NCI-H2196 (cell line): ENCODE results near the gene TRIO.
A peak's percentile ranks its signal among the peaks of the same experiment; 100 is the strongest.
"Not testable (repeated sequence)": the region's sequence is repeated elsewhere in the genome, so short reads cannot be mapped to it uniquely, and the experiment has no call there.

Source experiments
- DNase-seq: peaks from one replicate; lab custom pipeline; 2025; ENCODE audit not compliant: unreplicated experiment; lab: John Stamatoyannopoulos, UW

The TRIO gene

DNA sequence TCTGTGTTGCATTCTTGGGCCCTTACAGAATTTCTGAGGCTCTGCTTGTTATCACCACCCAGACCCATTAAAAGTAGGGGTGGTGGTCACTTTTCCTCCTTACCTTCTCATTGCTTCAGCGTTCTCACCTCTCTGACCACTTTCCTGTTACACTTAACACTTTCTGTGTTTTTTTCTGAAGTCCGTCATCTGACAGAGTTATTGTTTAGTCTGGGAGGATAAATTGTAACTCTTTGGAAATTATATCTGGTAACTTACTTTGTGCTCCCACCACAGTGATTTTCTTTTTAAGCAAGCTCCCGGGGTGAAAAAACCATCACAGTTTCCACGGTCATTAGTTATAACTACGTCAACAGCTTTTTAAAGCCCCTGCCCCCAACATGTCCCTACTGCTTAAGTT is 227.2 kb downstream of the TRIO start:
- DNase-seq, result no peak

DNA sequence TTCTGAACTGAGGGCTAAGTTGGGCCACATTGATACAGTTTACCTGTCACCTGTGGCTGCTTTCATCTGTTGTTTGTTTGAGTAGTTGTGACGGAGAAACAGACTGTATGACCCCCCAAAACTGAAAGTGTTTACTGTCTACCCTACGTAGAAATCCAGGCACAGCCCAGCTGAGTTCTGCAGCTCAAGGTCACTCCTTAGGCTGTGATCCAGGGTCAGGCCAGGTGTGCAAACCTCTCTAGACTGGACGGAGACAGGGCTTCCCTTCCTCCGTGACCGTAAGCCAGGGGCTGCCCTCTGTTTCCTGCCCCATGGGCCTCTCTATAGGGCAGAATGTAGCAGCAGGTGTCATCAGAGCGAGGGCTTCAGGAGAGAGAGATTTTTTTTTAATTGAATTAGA is 230.5 kb downstream of the TRIO start:
- DNase-seq, result no peak

DNA sequence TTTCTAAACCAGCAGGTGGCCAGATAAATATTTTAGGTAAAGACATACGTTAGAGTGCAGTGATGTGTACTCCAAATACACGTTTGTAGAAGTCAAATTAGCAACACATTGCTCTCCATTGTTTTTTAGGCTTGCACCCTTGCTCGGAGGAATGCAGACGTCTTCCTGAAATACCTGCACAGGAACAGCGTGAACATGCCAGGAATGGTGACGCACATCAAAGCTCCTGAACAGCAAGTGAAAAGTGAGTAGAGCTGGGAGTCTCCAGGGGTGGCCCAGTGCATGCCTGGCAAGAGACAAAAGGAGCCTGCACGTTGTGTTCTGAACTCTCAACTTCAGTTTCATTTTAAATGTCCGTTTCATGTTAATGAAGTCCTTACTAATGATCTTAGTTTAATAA is 231.0 kb downstream of the TRIO start:
- DNase-seq, result no peak

DNA sequence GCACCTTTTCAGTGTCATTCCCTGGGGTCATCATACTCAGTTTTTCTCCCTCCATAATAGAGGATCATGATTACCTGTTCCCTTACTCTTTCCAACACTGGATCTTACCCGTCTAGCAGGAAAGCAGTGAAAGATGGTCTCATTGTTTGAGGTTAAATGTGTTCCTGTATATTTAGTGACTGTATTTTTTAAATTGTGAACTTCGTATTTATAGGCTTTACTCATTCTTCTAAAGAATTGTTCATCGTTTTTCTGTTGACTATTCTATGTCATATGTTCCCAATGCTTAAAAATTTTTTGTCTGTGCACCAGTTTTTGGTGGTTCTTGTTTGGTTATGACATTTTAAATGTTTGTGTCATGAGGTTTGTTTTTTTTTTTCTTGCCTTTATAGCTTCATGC is 233.6 kb downstream of the TRIO start:
- no peak for DNase-seq

DNA sequence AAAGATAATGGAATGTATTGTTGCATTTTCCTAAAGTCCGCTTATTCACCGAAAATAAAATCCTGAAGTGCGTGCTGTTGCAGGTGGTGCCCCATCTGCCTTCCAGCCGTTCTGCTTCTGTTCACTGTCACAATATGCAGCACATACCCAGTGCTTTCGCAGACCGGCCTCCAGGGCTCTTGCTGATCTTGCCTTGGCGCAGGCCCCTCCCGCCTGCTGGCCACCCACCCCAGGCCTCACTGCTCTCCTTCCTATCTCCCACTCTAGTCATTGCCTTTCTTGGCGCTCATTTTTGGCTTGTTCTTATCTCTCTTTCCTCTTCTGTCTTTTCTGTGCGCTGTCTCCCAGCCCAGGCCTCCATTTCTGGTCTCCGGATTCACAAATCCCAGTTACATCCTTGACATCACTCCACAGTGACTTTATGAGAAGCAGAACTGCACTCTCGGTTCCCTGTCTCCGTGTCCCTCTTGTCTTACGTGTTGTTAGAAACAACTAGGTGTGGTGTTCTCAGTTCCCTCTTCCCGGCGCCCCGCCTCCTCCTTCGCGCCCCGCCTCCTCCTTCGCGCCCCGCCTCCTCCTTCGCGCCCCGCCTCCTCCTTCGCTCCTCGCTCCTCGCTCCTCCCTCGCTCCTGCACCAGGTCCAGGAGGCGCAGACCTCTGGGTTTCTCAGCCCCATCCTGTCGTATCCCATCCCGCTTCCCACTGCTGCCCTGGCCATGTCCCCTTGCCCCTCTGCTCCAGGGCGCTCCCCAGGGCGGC is 236.8 kb downstream of the TRIO start:
- DNase-seq, result no peak

DNA sequence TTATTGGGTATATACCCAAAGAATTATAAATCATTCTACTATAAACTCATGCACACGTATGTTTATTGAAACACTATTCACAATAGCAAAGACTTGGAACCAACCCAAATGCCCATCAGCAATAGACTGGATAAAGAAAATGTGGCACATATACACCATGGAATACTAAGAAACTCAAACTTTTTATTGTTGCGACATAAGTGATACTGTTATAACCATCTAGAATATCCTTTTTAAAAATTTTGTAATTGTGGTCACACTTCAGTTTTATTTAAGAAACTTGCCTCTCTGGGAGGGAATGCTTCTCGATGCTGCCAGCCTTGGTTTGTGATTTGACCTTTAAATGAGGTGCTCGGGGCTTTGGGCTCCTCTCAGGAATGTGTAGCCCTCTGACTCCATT is 237.6 kb downstream of the TRIO start:
- DNase-seq, result no peak

DNA sequence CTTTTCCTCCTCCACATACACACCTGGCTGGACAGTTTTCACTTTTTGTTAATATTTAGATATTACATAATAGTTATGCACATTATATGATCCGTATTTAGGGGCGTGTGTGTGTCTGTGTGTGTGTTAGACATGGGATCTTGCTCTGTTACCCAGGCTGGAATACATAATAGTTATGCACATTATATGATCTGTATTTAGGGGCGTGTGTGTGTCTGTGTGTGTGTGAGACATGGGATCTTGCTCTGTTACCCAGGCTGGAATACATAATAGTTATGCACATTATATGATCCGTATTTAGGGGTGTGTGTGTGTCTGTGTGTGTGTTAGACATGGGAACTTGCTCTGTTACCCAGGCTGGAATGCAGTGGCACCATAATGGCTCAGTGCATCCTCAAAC is 239.5 kb downstream of the TRIO start:
- no peak for DNase-seq

DNA sequence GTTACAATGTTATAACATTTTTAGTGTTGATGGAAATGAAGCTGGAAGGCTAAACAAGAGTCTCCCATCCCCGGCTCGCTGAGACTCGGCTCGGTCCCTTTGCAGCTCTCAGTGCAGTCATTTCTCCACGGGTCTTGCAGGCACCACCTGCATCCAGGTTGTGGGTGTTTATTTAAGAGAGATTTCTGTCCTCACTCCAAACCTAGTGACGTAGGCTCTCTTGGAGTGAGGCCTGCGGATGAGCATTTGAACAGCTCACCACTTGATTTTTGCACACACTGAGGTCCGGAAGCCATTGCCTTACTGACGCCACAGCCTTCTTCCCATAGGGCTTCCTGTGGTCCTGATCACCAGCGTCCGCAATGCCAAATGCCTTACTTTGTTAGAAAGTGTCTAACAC is 240.8 kb downstream of the TRIO start:
- no peak for DNase-seq

DNA sequence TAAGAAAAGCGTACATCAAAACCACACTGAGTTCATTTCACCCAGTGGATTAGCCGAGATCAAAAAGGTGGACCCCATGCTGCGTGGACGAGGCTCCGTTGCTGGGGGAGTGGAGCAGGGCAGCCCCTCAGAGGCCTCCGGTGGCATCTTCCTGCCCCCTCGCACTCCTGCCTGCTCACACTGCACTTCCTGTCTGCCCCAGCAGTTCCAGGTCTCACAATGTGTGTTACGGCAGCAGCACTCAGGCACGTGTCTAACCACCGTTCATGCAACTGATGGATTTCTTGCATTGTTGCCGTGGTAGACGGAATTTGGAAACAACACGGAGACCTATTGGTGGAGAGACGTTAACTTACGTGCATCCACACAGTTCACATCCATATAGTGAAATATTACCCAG is 241.9 kb downstream of the TRIO start:
- DNase-seq, result no peak

DNA sequence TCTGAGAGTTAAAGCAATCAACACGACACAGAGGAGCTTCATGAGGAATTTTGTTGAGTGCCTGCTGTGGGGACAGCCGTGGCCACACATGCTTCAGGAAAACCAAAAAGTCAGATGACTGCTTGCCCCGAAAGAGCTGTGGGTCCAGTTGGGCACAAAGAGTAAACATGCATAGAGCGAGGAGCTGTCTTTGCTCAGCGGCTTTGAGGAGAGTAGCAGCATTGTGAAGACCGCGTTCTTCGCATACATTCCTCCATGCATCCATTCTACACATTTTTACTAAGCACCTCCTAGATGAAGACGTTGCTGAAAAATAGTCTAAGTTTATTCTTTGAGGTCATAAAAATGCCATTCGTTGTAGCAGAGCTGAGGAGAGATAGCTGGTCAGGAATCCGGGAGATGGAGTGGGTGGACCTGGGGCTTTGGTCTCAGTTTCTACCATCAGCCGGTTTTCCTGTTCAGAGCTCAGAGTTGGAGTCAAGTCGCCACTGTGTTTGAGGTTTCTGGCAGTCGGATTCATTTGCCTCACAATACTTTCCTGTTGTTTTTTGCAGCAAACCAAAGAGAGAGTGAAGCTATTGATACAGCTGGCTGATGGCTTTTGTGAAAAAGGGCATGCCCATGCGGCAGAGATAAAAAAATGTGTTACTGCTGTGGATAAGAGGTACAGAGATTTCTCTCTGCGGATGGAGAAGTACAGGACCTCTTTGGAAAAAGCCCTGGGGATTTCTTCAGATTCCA is 243.9 kb downstream of the TRIO start:
- no peak for DNase-seq

DNA sequence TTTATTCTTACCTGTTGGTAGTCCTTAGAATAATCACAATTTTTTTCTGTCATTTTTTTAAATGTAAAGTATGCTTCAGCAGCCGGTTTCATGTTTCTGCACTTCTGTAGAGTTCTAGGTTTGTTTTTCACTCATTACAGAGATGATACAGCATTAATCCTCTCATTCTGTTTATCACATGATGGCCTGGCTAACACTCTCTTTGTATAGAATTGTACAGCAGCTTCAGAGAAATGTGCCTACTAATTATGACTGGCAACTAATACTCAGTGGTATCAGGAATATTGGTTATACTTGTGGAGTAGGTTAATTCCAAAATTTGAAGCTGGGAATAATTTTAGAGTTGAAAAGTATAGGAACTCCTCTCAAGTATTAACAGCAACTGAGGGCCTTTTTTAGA is 245.6 kb downstream of the TRIO start:
- DNase-seq, result no peak

DNA sequence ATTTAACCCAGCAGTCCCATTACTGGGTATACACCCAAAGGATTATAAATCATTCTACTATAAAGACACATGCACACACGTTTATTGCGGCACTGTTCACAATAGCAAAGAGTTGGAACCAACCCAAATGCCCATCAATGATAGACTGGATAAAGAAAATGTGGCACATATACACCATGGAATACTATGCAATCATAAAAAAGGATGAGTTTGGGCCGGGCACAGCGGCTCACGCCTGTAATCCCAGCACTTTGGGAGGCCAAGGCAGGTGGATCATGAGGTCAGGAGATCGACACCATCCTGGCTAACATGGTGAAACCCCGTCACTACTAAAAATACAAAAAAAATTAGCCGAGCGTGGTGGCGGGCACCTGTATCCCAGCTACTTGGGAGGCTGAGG is 249.4 kb downstream of the TRIO start:
- DNase-seq, result not testable (repeated sequence)

DNA sequence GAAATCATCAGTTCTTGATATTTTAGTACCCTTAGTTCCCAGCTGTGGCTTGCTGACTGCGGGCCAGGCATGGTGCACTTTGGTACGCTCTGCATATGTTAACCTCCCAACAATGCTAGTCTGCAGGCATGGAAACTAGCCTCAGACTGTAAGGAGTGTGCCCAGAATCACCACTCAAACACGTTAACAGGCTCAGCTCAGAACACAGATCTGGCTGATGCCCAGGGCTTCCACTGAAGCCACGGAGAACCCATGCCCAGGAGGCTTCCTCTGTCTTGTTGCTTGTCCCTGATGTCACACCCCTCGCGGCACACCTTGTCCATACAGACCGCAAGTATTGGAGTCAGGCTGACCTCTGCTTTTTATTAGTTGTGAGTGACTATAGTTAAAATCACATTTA is 251.2 kb downstream of the TRIO start:
- no peak for DNase-seq

DNA sequence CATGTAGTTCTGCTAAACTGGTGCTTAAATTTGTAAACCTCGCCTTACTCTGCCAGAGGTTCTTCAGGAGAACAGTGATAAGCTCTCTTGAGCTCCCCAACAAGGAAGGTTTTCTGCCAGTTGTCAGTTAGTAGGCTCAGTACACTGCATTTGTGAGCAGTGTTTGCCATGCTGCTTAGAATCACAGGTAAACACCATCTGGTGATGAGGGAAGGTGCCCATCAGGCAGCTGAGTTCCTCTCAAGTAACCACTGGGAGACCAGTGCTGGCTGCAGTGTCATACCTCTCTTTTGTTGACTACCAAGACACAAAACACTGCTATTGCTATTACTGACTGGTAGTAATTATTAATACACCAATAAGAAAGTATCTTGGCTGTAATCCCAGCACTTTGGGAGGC is 252.3 kb downstream of the TRIO start:
- DNase-seq, result no peak

DNA sequence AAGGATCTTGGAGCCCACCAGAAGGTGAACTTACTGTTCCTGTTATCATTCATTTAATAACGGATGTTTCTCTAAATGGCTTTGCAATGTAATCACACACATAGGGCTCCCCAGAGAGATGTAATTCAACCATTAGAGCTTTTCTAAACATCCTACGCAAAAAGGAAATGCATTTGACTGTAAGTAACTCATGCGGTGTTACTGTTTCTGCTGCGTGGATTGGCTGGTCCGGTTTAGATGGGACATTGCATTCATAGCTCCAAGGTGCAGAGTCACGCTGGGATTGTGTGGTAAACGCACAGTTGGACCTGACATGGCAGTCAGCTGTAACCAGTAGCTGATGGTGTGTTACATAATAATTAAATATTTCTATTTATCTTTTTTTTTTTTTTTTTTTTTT is 252.9 kb downstream of the TRIO start:
- no peak for DNase-seq

DNA sequence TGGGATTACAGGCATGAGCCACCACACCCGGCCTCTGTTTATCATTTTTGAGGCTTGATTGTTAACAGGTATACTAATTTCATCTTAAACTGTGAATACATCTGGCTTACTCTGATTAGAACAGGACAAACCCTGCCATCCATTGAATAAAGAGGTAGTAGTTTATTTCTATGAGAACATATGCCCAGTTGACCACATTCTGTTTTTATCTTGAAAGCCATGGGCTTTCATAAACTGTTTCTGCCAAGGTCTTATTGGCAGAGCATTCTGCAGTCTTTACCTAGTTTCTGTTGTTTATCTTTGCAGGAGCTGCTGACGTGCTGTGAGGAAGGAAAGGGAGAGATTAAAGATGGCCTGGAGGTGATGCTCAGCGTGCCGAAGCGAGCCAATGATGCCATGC is 253.6 kb downstream of the TRIO start:
- DNase-seq, result no peak

DNA sequence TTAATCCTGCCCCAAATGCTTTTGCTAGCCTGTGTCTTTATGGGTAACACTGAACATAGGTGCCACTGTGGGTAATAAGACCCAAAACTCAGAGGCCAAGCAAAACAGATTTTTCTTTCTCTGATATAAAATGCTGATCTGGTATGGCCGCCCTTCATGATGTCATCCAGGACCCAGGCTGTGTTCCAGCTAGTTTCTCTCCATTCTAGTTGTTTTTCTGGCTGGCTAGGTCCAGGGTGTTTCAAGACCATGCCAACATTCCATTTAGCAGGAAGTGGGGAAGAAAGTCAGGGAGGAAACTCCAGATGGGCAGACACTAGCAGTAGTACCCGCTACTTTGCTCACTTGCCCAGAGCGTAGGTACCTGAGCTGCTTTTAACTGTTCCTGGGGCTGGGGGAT is 254.6 kb downstream of the TRIO start:
- DNase-seq, result no peak

DNA sequence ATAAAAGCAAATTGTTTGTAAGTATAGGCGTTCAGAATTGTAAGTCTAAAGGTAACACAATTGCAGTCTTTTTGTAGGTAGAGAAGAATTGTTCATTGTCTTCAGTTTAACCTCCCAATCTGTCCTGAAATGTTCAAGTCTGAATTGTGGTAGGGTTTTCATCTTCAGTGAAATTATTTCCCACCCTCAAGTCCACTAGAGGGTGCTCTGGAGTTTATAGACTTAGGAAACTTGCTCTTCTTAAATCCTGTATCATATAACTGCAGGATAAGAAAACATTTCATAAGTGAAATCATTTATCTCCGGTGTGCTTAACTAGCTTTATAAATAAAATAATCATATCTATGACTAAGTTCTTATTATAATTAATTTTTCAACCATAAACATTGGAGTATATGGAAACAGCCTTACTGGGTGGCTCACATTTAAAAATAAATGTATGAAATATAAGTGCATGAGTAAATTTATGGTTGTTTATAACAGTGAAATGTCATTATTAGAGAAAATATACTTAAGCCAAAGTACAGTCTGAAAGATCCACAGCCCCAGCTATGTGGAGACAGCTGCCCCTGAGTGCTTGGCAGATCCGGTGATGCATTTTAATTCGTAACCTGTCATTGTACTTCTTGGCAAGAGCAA is 256.0 kb downstream of the TRIO start:
- peak; percentile 74 for DNase-seq

DNA sequence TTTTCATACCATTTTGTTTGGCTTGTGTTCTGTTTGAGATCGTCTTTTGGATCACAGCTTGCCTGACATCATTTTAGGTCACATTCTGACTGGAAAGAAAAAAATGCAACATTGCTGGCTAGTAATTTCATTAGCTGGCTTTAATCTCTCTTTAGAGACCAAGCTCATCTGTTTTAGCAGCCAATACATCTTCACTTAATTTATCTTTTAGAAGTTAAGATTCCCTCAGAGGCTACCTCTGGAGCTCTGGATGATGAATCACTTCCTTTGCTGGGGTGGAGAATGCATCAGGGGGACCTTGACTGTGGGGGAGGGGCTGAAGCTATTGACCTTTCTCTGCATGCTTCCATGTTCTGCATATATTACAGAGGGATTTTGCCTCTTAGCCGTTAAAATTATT is 256.9 kb downstream of the TRIO start:
- no peak for DNase-seq

DNA sequence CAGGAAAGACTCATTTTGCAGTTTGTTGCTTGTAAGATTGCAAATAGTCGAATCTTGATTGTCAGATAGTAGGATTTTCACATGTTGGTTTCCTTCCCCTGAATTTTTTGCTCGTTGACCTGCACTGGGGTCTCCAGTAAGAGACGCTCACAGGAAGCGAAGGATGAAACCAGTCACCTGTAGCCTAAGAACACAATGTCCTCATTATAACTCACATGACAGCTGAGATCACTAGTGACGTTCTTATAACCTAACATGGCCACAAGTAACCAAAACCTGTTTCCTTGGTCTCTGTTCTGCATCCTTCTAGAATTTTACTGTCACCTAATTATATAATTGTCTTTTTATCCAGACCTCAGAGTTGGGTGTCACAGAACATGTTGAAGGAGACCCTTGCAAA is 257.5 kb downstream of the TRIO start:
- no peak for DNase-seq

DNA sequence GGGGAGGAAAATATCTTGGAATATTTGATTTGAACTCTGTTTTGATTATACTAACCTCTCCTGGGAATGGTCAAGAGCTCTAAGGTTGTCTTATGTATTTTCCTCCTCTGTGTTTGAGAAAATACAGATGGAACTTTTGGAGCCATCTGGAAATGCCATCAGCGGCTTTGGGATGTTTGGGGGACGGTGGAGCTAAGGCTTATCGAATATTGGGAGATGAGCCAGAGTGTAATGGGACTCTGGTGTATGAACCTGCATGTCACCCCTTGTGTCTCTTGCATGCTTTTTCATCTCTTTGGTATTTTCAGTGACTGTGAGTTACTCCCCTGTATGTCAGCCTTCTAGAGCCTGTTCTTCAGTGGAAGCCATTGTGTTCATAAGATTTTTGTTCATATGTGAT is 258.5 kb downstream of the TRIO start:
- DNase-seq, result no peak

DNA sequence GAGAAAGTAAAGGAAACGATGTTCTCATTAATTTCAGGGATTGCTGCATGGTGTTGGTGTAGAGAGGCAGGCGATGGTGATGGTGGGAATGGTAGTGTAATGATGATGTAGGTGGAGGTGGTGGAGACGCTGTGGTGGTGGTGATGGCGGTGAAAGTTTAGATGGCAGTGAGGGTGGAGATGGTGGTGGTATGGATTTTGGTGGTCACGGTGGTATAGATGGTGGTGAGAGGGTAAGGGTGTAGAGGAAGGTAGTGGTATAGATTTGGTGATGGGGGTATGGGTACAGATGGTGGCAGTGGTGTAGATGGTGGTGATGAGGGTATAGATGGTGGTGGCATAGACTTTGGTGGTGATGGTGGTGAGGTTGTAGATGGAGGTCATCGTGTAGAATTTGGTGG is 259.3 kb downstream of the TRIO start:
- DNase-seq, result no peak
